GM18909 (cell line): Measurements from ENCODE around the gene MBNL1.
"Not testable (repeated sequence)": the region's sequence is repeated elsewhere in the genome, so short reads cannot be mapped to it uniquely, and the experiment has no call there.

Experiments
- ATAC-seq: cut with Tn5 transposase; IDR thresholded peaks from one replicate; pipeline ENCODE4 v1.9.1; 2021; ENCODE audit warnings: mild to moderate bottlenecking; ENCODE audit not compliant: unreplicated experiment, poor library complexity

The MBNL1 gene

DNA sequence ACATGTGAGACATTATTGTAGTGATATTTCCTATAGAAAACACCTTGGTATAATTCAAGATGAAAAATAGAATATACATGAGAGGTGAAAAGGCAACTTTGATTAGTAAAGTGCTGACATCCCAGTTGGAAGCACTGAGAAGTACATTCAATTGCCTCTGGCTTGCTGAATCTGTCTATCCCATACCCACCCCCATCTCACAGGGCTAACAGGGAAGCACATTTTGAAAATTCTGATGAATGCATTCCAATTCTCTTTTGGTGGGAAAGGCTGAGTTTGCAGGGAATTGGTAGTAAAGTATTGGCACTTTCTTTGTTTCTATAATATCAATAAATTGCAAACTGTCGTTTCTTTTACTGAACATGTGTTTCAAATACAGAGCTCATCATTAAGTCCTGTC lies 122.9 kb downstream of the MBNL1 start:
- ATAC-seq: no peak

DNA sequence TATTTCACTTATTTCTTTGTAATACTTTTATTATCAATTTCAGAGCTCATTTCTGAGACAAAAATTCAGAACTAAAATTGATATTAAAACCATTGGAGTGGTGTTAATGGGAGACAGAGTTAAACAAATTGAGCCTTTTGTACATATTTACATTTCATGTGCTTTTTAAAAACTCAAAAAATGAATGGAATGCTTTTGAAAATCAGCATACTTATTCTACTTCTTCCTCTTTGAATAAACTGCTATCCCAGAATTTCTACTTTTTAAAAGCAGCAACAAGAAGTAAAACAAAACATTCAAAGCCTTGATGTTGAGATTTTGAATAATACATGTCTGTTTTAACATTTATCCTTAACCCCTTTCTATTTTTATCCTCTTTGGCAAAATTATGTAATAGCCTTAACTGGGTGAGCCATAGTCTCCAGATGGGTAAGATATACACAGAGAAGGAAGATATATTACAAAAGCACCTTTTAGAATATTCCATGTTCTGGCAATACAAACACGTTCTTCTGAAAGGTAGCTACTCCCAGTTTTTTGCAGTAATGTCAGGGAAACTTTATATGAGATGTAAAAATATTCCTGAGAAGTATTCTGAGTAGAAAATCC lies 123.6 kb downstream of the MBNL1 start:
- ATAC-seq: no peak

DNA sequence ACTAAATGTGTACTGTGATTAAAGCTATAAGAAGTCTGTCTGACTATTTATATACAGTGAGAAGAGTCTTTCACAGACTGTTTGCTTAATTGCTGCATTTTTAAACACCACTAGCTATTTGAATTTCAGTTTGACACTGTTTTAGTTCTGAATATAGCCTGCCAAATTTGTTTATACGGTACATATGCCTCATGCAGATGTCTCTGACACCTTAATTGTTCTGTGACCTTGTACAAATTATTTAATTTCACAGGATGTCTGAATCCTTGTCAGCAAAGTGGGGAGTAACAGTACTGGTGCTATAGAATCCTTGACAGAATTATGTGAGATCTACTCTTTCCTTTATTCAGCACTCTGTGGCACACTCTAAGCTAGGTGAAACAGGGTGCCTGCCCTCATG lies 125.5 kb downstream of the MBNL1 start:
- no peak for ATAC-seq

GRCh38 chr3:152395764-152396163 lies 127.0 kb downstream of the MBNL1 start:
- ATAC-seq: no peak

- no peak for ATAC-seq
Observed at GRCh38 chr3:152396867-152397266, 128.1 kb downstream of the MBNL1 start.

DNA sequence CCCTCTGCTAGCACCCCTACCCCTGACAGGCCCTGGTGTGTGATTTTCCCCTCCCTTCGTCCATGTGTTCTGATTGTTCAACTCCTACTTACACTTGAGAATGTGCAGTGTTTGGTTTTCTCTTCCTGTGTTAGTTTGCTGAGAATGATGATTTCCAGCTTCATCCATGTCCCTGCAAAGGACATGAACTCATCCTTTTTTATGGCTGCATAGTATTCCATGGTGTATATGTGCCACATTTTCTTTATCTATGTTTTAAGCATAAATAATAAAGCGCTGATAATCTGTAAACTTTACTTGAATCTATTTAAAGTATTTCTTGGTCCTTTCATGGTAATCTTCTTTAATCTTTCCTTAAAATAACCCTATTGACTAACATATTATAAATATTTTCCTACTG lies 128.6 kb downstream of the MBNL1 start:
- ATAC-seq: not testable (repeated sequence)

- no peak for ATAC-seq
Observed at GRCh38 chr3:152398495-152398894, 129.8 kb downstream of the MBNL1 start.

DNA sequence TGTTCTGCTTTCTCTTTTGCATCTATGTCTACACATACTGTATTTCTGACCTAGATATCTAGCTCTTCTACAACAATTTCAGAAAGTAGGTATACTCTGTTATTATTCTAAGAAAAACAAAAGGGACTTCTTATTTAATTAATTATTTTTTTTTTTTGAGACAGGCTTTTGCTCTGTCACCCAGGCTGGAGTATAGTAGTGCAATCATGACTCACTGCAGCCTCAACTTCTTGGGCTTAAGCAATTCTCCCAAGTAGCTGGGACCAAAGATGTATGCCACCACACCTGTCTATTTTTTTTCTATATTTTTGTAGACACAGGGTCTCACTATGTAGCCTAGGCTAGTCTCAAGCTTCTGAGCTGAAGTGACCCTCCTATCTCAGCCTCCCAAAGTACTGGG lies 130.6 kb downstream of the MBNL1 start:
- ATAC-seq: no peak

- ATAC-seq: no peak
Observed at GRCh38 chr3:152400887-152401286, 132.2 kb downstream of the MBNL1 start.

DNA sequence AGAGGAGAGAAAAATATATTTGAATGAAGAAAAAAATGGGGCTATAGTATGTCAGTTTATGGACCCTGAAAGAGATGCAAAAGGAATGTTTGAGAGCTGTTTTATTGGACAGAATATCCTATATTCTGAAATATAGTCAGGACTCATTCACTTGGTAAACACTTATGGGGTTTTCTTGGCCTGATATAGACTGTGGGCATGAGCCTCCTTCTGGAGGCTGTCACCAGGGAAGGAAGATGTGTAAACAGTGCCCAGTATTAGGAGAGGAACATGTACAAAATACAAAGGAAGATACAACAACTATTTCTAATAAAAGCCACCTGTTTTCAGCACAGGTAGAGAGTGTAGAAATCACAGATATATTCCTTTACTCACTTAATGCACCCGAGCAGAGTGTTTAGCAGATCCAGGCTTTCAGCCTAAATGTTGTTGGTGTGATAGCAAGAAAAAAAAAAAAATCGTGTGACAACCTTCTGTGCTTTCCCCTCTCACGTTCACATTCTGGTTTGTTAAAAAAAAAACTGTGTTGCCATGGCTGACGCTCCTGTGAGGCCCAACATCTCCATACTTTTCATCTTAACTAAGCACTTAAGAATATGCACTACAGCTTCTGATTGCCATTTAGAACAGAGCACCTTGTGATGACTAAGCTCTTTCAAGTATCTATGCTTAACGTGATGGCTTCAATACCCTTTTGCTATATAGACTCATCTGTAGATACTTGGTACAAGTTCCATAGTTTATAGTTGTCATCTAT lies 134.1 kb downstream of the MBNL1 start:
- ATAC-seq: no peak

DNA sequence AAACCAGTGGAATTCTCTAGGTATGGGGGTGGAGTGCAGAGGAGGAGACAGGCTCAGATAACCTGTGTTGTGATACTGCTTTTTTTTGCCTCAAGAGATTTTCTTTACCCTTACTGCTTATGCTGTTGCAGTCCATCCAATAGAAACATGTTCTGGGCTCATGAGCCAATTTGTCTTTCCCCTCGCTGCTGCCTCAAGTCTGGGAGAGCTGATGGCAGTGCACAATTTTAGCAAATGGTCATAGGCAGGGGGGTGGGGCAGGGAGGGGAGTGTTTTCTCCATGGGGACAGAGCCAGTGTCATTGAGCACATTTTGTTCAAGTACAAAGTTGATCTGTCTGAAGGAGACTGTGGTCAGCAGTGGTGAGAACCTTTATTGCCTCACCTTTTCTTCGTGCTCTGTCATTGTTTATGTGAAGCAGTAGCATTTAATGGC lies 134.9 kb downstream of the MBNL1 start:
- ATAC-seq: no peak

GRCh38 chr3:152404976-152405375 lies 136.2 kb downstream of the MBNL1 start:
- no peak for ATAC-seq

DNA sequence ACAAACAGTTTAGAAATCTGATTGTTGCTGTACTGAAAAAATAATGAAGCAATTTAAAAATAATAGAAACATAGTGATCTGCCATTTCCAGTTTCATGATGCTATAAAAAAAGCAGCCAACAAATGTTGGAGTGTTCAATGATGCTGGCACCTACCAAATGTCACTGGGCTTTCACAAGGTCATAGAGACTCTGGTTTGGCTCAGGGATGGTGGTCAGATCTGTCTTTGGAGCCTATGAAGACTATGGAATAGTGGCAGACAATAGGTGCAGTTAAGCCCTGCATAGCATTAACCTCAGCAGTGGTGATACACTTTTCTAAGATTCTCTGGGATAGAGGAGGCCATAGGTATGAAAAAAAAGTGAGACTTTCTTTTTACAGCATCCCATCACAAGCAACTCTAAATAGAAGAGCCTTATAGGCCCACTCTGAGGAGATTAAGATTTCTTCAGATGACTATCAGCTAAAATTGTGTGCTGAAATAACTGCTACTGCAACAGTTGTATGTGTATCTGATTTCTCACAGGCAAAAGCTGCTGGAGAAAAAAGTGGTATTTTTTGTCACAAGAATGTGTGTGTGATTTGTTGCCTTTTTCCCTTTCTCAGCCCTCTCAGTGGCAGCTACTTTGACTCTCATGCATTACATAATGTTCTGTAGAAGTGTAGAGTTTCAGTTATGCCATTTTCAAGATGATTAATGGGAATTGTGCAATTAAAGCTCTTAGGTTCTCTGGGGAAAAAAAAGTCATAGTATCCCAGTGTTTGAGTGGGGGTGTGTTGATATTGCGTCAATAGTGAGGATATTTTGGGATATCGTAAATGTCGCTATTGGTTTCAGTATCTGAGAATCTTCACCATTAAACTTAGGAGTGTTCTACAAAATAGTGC lies 137.4 kb downstream of the MBNL1 start:
- no peak for ATAC-seq

- ATAC-seq: no peak
Observed at GRCh38 chr3:152413240-152413639, 144.5 kb downstream of the MBNL1 start.

- no peak for ATAC-seq
Observed at GRCh38 chr3:152416808-152417580, 148.3 kb downstream of the MBNL1 start.

GRCh38 chr3:152419748-152420147 lies 151.0 kb downstream of the MBNL1 start:
- ATAC-seq: no peak

GRCh38 chr3:152421162-152421561 lies 152.4 kb downstream of the MBNL1 start:
- no peak for ATAC-seq

DNA sequence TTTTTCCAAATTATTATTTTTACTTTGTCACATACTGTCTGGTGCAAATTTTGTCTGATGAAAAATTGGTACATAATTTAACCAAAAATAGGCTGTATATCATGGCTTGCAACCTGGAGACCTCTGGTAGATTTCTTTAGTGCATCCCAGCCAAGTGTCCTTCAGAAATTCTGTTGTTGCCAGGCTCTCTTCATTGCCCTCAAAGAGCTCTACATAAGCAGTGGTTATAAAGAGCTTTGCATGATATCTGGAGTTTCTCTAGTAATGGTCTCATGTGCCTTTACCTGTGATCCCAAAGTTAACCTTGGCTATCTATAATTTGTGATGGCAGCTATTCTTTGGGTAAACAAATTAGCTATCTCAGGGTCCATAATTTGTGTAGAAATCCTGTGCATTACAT lies 157.7 kb downstream of the MBNL1 start:
- ATAC-seq: no peak

DNA sequence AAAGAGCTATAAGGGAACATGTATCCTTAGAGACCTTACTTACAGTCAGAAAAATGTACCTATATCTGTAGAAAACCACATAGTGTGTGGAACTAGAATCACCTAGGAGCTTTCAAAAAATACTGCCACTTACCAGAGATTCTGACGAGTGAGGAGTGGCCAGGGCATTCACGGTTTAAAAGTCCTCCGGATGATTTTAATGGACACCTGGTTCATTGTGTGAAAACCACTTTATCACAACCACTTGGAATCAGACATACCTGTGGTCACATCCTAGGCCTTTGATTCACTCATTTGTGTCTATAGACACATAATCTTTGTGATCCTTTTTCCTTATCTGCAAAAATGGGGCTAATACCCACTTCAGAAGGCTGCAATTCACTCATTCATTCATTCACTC lies 159.8 kb downstream of the MBNL1 start:
- no peak for ATAC-seq

DNA sequence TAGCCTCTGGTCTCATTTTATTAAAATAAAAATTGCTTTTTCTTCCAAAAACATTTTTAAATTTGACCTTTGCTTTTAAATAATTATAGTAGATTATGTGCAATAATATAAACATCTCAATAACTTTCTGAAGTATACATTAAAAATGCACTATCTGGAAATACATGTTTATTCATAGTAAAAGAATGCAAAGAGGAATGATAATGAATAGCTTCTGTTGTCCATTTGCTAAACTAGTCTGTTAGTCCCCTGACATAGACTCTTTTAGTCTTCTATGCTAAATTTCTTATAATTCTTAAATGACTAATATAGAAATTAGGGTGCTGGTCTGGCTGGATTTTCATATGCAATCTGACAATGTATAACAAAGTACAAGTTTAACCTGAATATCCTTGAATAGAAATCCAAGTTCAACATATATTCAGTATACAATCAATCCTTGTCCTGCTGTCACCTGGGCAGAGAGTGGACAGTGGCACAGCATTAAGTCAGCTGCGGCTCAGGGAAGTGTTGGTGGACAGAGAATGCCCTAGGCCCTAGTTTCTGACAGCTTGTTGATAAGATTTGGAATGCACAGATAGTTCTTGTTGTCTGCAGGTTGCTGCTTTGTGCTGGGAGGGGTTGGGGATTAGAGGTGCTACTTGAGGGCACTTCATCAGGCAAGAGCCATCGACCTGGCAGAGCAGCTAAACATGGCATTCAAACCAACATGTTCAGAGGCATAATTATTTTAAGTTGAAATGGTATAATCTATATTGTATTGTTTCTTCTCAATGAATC lies 161.7 kb downstream of the MBNL1 start:
- ATAC-seq: no peak
